Muscle layer of duodenum (tissue), 2 donors: ENCODE results near the gene SELENON.
"Not testable (repeated sequence)": the region's sequence is repeated elsewhere in the genome, so short reads cannot be mapped to it uniquely, and the experiment has no call there.

ENCODE experiments used
- H3K27ac ChIP-seq: one replicate; pipeline ENCODE4 v1.7.0; 2013; ENCODE audit warnings: mild to moderate bottlenecking, low read length
- H3K27me3 ChIP-seq: one replicate; pipeline ENCODE4 v1.7.0; 2013; ENCODE audit warnings: low read depth, mild to moderate bottlenecking, control low read depth, low read length
- H3K36me3 ChIP-seq, 2 donors: one replicate each; pipeline ENCODE4 v1.7.0; 2013; ENCODE audit warnings: low read length in 2 of 2, control low read depth in 1 of 2, mild to moderate bottlenecking in 1 of 2; ENCODE audit not compliant: insufficient read depth in 2 of 2, control insufficient read depth in 1 of 2
- H3K4me1 ChIP-seq, 2 donors: one replicate each; pipeline ENCODE4 v1.7.0; 2013; ENCODE audit warnings: low read length in 2 of 2, mild to moderate bottlenecking in 2 of 2, control low read depth in 1 of 2, moderate library complexity in 1 of 2; ENCODE audit not compliant: insufficient read depth in 2 of 2, control insufficient read depth in 1 of 2
- H3K4me3 ChIP-seq, 2 donors: one replicate each; pipeline ENCODE4 v1.7.0; 2013; ENCODE audit warnings: low read length in 2 of 2, low read depth in 1 of 2, mild to moderate bottlenecking in 1 of 2
- H3K9me3 ChIP-seq, 2 donors: one replicate each; pipeline ENCODE4 v1.7.0; 2013; ENCODE audit warnings: low read length in 2 of 2, control low read depth in 1 of 2, mild to moderate bottlenecking in 1 of 2; ENCODE audit not compliant: control insufficient read depth in 1 of 2
- donor health status: healthy.

SELENON gene

GRCh38 chr1:25828491-25828890 lies 28.5 kb downstream of the SELENON start:
- H3K9me3 ChIP-seq = no peaks in the 10 kb centered on the region
- peaks cover 59 to 88% of the 10 kb centered on the region in 2 donors for H3K36me3 ChIP-seq
- no peak overlapping the region for H3K27ac ChIP-seq
- no peak overlapping the region for H3K4me3 ChIP-seq
- H3K27me3 ChIP-seq = no peaks in the 10 kb centered on the region
- H3K4me1 ChIP-seq = no peaks in the 10 kb centered on the region

GRCh38 chr1:25829046-25829445 lies 29.1 kb downstream of the SELENON start:
- Histone ChIP-seq H3K9me3 (no peaks in the 10 kb centered on the region), H3K27ac (no peak overlapping the region), H3K4me3 (no peak overlapping the region), H3K36me3 (peaks cover 59 to 86% of the 10 kb centered on the region in 2 donors), H3K4me1 (no peaks in the 10 kb centered on the region), H3K27me3 (no peaks in the 10 kb centered on the region)

GRCh38 chr1:25831569-25832196 lies 31.7 kb downstream of the SELENON start:
- Histone ChIP-seq H3K4me3 (no peak overlapping the region), H3K36me3 (peaks cover 53 to 69% of the 10 kb centered on the region in 2 donors), H3K27ac (peak overlapping the region; percentile 35), H3K4me1 (no peaks in the 10 kb centered on the region), H3K27me3 (no peaks in the 10 kb centered on the region), H3K9me3 (no peaks in the 10 kb centered on the region)

GRCh38 chr1:25832336-25833037 lies 32.5 kb downstream of the SELENON start:
- Histone ChIP-seq H3K27ac (peak overlapping the region; percentile 35), H3K4me3 (no peak overlapping the region), H3K4me1 (no peaks in the 10 kb centered on the region), H3K27me3 (no peaks in the 10 kb centered on the region), H3K9me3 (no peaks in the 10 kb centered on the region), H3K36me3 (peaks cover 50 to 65% of the 10 kb centered on the region in 2 donors)

- H3K9me3 ChIP-seq = no peaks in the 10 kb centered on the region
- no peaks in the 10 kb centered on the region for H3K27me3 ChIP-seq
- no peak overlapping the region for H3K4me3 ChIP-seq
- peaks cover 46 to 58% of the 10 kb centered on the region in 2 donors for H3K36me3 ChIP-seq
- no peak overlapping the region for H3K27ac ChIP-seq
- H3K4me1 ChIP-seq = no peaks in the 10 kb centered on the region
These were observed 33.2 kb downstream of the SELENON start for GRCh38 chr1:25833158-25833557.

- Histone ChIP-seq H3K9me3 (no peaks in the 10 kb centered on the region), H3K4me1 (no peaks in the 10 kb centered on the region), H3K27ac (no peak overlapping the region), H3K4me3 (no peak overlapping the region), H3K27me3 (no peaks in the 10 kb centered on the region), H3K36me3 (peaks cover 35 to 42% of the 10 kb centered on the region in 2 donors)
These were observed 34.9 kb downstream of the SELENON start for GRCh38 chr1:25834894-25835293.

GRCh38 chr1:25836695-25837094 lies 36.7 kb downstream of the SELENON start:
- peaks cover 17 to 24% of the 10 kb centered on the region in 2 donors for H3K36me3 ChIP-seq
- no peak overlapping the region for H3K4me3 ChIP-seq
- H3K27ac ChIP-seq = no peak overlapping the region
- H3K4me1 ChIP-seq = no peaks in the 10 kb centered on the region
- H3K27me3 ChIP-seq = no peaks in the 10 kb centered on the region
- H3K9me3 ChIP-seq = no peaks in the 10 kb centered on the region

- Histone ChIP-seq H3K9me3 (no peaks in the 10 kb centered on the region), H3K4me1 (no peaks in the 10 kb centered on the region), H3K4me3 (no peak overlapping the region), H3K36me3 (peaks cover 10 to 17% of the 10 kb centered on the region in 2 donors), H3K27ac (no peak overlapping the region), H3K27me3 (no peaks in the 10 kb centered on the region)
These were observed 37.4 kb downstream of the SELENON start for GRCh38 chr1:25837262-25837875.

GRCh38 chr1:25839808-25840207 lies 39.8 kb downstream of the SELENON start:
- H3K4me3 ChIP-seq, H3K27ac ChIP-seq, H3K27me3 ChIP-seq, H3K9me3 ChIP-seq, H3K4me1 ChIP-seq, H3K36me3 ChIP-seq: not testable (repeated sequence)

GRCh38 chr1:25843483-25843882 lies 43.5 kb downstream of the SELENON start:
- Histone ChIP-seq H3K4me3 (no peak overlapping the region), H3K27ac (no peak overlapping the region), H3K36me3 (no peaks in the 10 kb centered on the region), H3K9me3 (no peaks in the 10 kb centered on the region), H3K27me3 (no peaks in the 10 kb centered on the region), H3K4me1 (no peaks in the 10 kb centered on the region)

GRCh38 chr1:25844536-25845337 lies 44.7 kb downstream of the SELENON start:
- H3K27ac ChIP-seq = no peak overlapping the region
- no peaks in the 10 kb centered on the region for H3K27me3 ChIP-seq

More at GRCh38 chr1:25844536-25845337, 44.7 kb downstream of the SELENON start:
- H3K4me3 ChIP-seq = no peak overlapping the region
- no peaks in the 10 kb centered on the region for H3K36me3 ChIP-seq
- H3K9me3 ChIP-seq = no peaks in the 10 kb centered on the region
- H3K4me1 ChIP-seq = no peaks in the 10 kb centered on the region
